Liver (tissue), 9 donors: ENCODE data around the gene PRSS12. TPM values are rescaled to one million over a fixed set of nuclear protein-coding genes. Genes with fewer than 3 reads are reported as not detected.
A peak's percentile ranks its signal among the peaks of the same experiment; 100 is the strongest.

ENCODE experiments used
- DNase-seq: peaks from one replicate; pipeline ENCODE4 v3.0.0-alpha.2; 2017; ENCODE audit warnings: low spot score
- H3K27ac ChIP-seq, 2 donors: one replicate each; pipeline ENCODE4 v1.7.0; 2013; ENCODE audit warnings: inconsistent platforms in 2 of 2, low read length in 2 of 2, control low read depth in 1 of 2, low read depth in 1 of 2, mild to moderate bottlenecking in 1 of 2
- H3K27me3 ChIP-seq, 4 donors: one replicate each; pipeline versions ENCODE4 v1.6.1 to v1.7.0; 2013; ENCODE audit warnings: low read length in 3 of 4, inconsistent platforms in 1 of 4, mild to moderate bottlenecking in 1 of 4, moderate library complexity in 1 of 4; ENCODE audit not compliant: control insufficient read depth in 4 of 4, insufficient read depth in 4 of 4
- H3K36me3 ChIP-seq, 4 donors: one replicate each; pipeline versions ENCODE4 v1.6.1 to v1.7.0; 2013; ENCODE audit warnings: low read length in 3 of 4, mild to moderate bottlenecking in 3 of 4, low read depth in 1 of 4, moderate library complexity in 1 of 4; ENCODE audit not compliant: control insufficient read depth in 4 of 4, insufficient read depth in 3 of 4
- H3K4me1 ChIP-seq, 4 donors: one replicate each; pipeline versions ENCODE4 v1.6.1 to v1.7.0; 2013; ENCODE audit warnings: low read length in 3 of 4, mild to moderate bottlenecking in 3 of 4, moderate library complexity in 1 of 4; ENCODE audit not compliant: control insufficient read depth in 4 of 4, insufficient read depth in 4 of 4
- H3K4me3 ChIP-seq, 3 donors: one replicate each; pipeline versions ENCODE4 v1.6.1 to v1.7.0; 2013; ENCODE audit warnings: low read length in 3 of 3, control low read depth in 1 of 3, low read depth in 1 of 3, mild to moderate bottlenecking in 1 of 3
- H3K9ac ChIP-seq, 2 donors: one replicate each; pipeline ENCODE4 v1.7.0; 2013; ENCODE audit warnings: low read length in 2 of 2, mild to moderate bottlenecking in 2 of 2, moderate library complexity in 2 of 2, control low read depth in 1 of 2, low read depth in 1 of 2
- H3K9me3 ChIP-seq, 4 donors: one replicate each; pipeline versions ENCODE4 v1.6.1 to v1.7.0; 2013; ENCODE audit warnings: low read length in 3 of 4; ENCODE audit not compliant: control insufficient read depth in 4 of 4
- ATF3 ChIP-seq: IDR thresholded peaks from 2 replicates; pipeline ENCODE4 v1.6.1; 2016; ENCODE audit warnings: antibody characterized with exemption
- CTCF ChIP-seq: fragments of 150-350 bp; IDR thresholded peaks from 2 replicates; pipeline ENCODE4 v1.5.1; 2017; ENCODE audit warnings: improper control_type of control experiment, low read depth, low read length; ENCODE audit not compliant: missing input control
- EGR1 ChIP-seq, 2 donors: IDR thresholded peaks; 2 replicates each; pipeline ENCODE4 v1.6.1; 2016 to 2018; ENCODE audit warnings: antibody characterized with exemption in 2 of 2, low read depth in 2 of 2
- FOXA1 ChIP-seq: IDR thresholded peaks from 2 replicates; pipeline ENCODE4 v1.6.1; 2016; ENCODE audit warnings: antibody characterized with exemption
- FOXA2 ChIP-seq: IDR thresholded peaks from 2 replicates; pipeline ENCODE4 v1.6.1; 2016; ENCODE audit warnings: antibody characterized with exemption
- GABPA ChIP-seq, 2 donors: IDR thresholded peaks in 1 of 2; conservative IDR thresholded peaks in 1 of 2; 2 replicates each; pipeline ENCODE4 v1.6.1; 2016; ENCODE audit warnings: antibody characterized with exemption in 2 of 2, mild to moderate bottlenecking in 1 of 2, moderate library complexity in 1 of 2
- HNF4A ChIP-seq, 2 donors: conservative IDR thresholded peaks; 2 replicates each; pipeline ENCODE4 v1.6.1; 2016; ENCODE audit warnings: antibody characterized with exemption in 2 of 2, mild to moderate bottlenecking in 2 of 2
- HNF4G ChIP-seq: IDR thresholded peaks from 2 replicates; pipeline ENCODE4 v1.6.1; 2016; ENCODE audit warnings: antibody characterized with exemption
- JUND ChIP-seq, 2 donors: IDR thresholded peaks; 2 replicates each; pipeline ENCODE4 v1.6.1; 2016; ENCODE audit warnings: antibody characterized with exemption in 2 of 2
- MAX ChIP-seq: IDR thresholded peaks from 2 replicates; pipeline ENCODE4 v1.6.1; 2016; ENCODE audit warnings: antibody characterized with exemption
- NR2F2 ChIP-seq: IDR thresholded peaks from 2 replicates; pipeline ENCODE4 v1.6.1; 2016; ENCODE audit warnings: antibody characterized with exemption
- RAD21 ChIP-seq, 2 donors: IDR thresholded peaks; 2 replicates each; pipeline ENCODE4 v1.6.1; 2016; ENCODE audit warnings: antibody characterized with exemption in 2 of 2, mild to moderate bottlenecking in 2 of 2
- REST ChIP-seq: IDR thresholded peaks from 2 replicates; pipeline ENCODE4 v1.6.1; 2016; ENCODE audit warnings: antibody characterized with exemption, mild to moderate bottlenecking
- RXRA ChIP-seq, 2 donors: IDR thresholded peaks; 2 replicates each; pipeline ENCODE4 v1.6.1; 2017 to 2018; ENCODE audit warnings: antibody characterized with exemption in 2 of 2, mild to moderate bottlenecking in 1 of 2
- SP1 ChIP-seq: IDR thresholded peaks from 2 replicates; pipeline ENCODE4 v1.6.1; 2018; ENCODE audit warnings: antibody characterized with exemption, mild to moderate bottlenecking
- TAF1 ChIP-seq: conservative IDR thresholded peaks from 2 replicates; pipeline ENCODE4 v1.6.1; 2016; ENCODE audit warnings: antibody characterized with exemption, mild to moderate bottlenecking
- YY1 ChIP-seq: IDR thresholded peaks from 2 replicates; pipeline ENCODE4 v1.6.1; 2016; ENCODE audit warnings: antibody characterized with exemption, mild to moderate bottlenecking
- ZBTB33 ChIP-seq: IDR thresholded peaks from 2 replicates; pipeline ENCODE4 v1.6.1; 2016; ENCODE audit warnings: antibody characterized with exemption
- WGBS: extraction: QIAGEN DNeasy Blood & Tissue Kit; methylation state at CpG from one replicate; pipeline ENCODE4 v1.1.7; 2013; 5-methylcytosine and 5-hydroxymethylcytosine counted together
- polyA plus RNA-seq, 2 donors: library from polyadenylated mRNA; stranded (reverse) in 1 of 2; unstranded in 1 of 2; fragments of 200-250 nt in 1 of 2; fragments of >200 nt in 1 of 2; fragmentation: Nextera tagmentation in 1 of 2; extraction: Ambion mirVana in 1 of 2; gene quantifications; one replicate each; pipeline versions ENCODE4 v1.2.1 to v1.2.3, GENCODE V29; 2013 to 2015
- total RNA-seq, 2 donors: library from RNA; depleted of rRNA; stranded (reverse); fragments of >200 nt; gene quantifications; one replicate each; pipeline ENCODE4 v1.2.3, GENCODE V29; 2014
- donor health status: healthy.
- donor health status: healthy.
- donor health status: healthy.
- donor health status: healthy.
- donor health status: healthy.

The PRSS12 gene
- total and polyA plus RNA-seq, 4 donors = 0.07 to 0.25 (median 0.10) TPM

GRCh38 chr4:118276580-118276979 lies 76.2 kb downstream of the PRSS12 start:
- DNase-seq = no peak
- Histone ChIP-seq H3K4me1 (peaks cover 2 to 41% (median 31%) of the 10 kb centered on the region in 4 donors), H3K36me3 (peaks cover 0 to 2% (median under 1%) of the 10 kb centered on the region in 4 donors), H3K4me3 (peak overlapping the region in 2 of 3 donors; percentile 70 to 99), H3K27me3 (no peaks in the 10 kb centered on the region), H3K9ac (peak overlapping the region in 1 of 2 donors; percentile 37), H3K9me3 (no peaks in the 10 kb centered on the region), H3K27ac (peak overlapping the region; percentile 52 to 62)
- WGBS = 22% methylated on average over 2 of the region's 2 CpGs
- TF ChIP-seq ZBTB33 = no peak
- TF ChIP-seq HNF4A (conservative IDR thresholded peaks at IDR 0.05) = peak; percentile 67 to 77
- TF ChIP-seq MAX = no peak
- TF ChIP-seq SP1 = peak; percentile 60
- TF ChIP-seq RAD21 (IDR thresholded peaks at IDR 0.05) = no peak
- peak; percentile 39 for TF ChIP-seq HNF4G
- no peak for TF ChIP-seq TAF1
- TF ChIP-seq FOXA2 = peak; percentile 16
- TF ChIP-seq YY1 = peak; percentile 59
- no peak for TF ChIP-seq GABPA (IDR thresholded peaks at IDR 0.05 in 1 of 2, conservative IDR thresholded peaks at IDR 0.05 in 1 of 2)
- TF ChIP-seq JUND (IDR thresholded peaks at IDR 0.05) = peak in 1 of 2 donors; percentile 36

GRCh38 chr4:118273642-118274041 lies 79.2 kb downstream of the PRSS12 start:
- H3K9me3 ChIP-seq = no peaks in the 10 kb centered on the region
- no peaks in the 10 kb centered on the region for H3K36me3 ChIP-seq
- no peak overlapping the region for H3K4me3 ChIP-seq
- H3K27me3 ChIP-seq = no peaks in the 10 kb centered on the region
- no peak for DNase-seq
- peaks cover 2 to 22% (median 12%) of the 10 kb centered on the region in 4 donors for H3K4me1 ChIP-seq
- TF ChIP-seq HNF4A (conservative IDR thresholded peaks at IDR 0.05) (no peak), EGR1 (IDR thresholded peaks at IDR 0.05; ENCODE audit: low read depth in 2 of 2) (no peak), FOXA2 (no peak), YY1 (no peak), RXRA (IDR thresholded peaks at IDR 0.05) (no peak), ZBTB33 (no peak), RAD21 (IDR thresholded peaks at IDR 0.05) (no peak), NR2F2 (no peak), CTCF (no peak), FOXA1 (no peak), REST (no peak), MAX (no peak), HNF4G (no peak), GABPA (IDR thresholded peaks at IDR 0.05 in 1 of 2, conservative IDR thresholded peaks at IDR 0.05 in 1 of 2) (no peak), SP1 (no peak), JUND (IDR thresholded peaks at IDR 0.05) (no peak), ATF3 (no peak), TAF1 (no peak)
- H3K27ac ChIP-seq = no peak overlapping the region
- WGBS = 93% methylated on average over 1 of the region's 1 CpG
- no peak overlapping the region for H3K9ac ChIP-seq
